Ovary (tissue), 3 donors: ENCODE measurements around the gene MN1.

Source experiments
- CTCF ChIP-seq, 3 donors: fragments of 450-650 bp in 2 of 3; fragments of 200-600 bp in 1 of 3; IDR thresholded peaks; one replicate each; pipeline versions ENCODE4 v1.5.1 to v1.8.0; 2016 to 2022; ENCODE audit warnings: antibody characterized with exemption in 3 of 3, mild to moderate bottlenecking in 1 of 3
- POLR2A ChIP-seq: fragments of 450-650 bp; IDR thresholded peaks from one replicate; pipeline ENCODE4 v1.6.1; 2017; ENCODE audit warnings: antibody characterized with exemption, mild to moderate bottlenecking, moderate library complexity
- donor health status: DM: no; HTN: no; CAD: no.

GRCh38 chr22:27809700-27810608, 8.4 kb upstream of the MN1 start:
- TF ChIP-seq CTCF (IDR thresholded peaks at IDR 0.05) (no peak), POLR2A (no peak)
